K562 (cell line): ENCODE results near the gene SFXN3. TPM values are rescaled to one million over a fixed set of nuclear protein-coding genes. Genes with fewer than 3 reads are reported as not detected.
A peak's percentile ranks its signal among the peaks of the same experiment; 100 is the strongest.

ENCODE experiments used
- FIP1L1 ChIP-seq: fragments of 200-400 bp; formaldehyde crosslinking; IDR thresholded peaks from 2 replicates; pipeline ENCODE4 v1.6.1; 2018; ENCODE audit warnings: mild to moderate bottlenecking, low read depth, low read length; ENCODE audit not compliant: poor library complexity, severe bottlenecking
- FOXK1 ChIP-seq: sonication (generic); formaldehyde crosslinking; IDR thresholded peaks from 2 replicates; pipeline ENCODE4 v1.8.0; 2022; ENCODE audit warnings: missing genetic modification reagents, mild to moderate bottlenecking, borderline replicate concordance
- HMG20A ChIP-seq: fragments of 450-650 bp; formaldehyde crosslinking; conservative IDR thresholded peaks from 2 replicates; pipeline ENCODE4 v1.4.0; 2020; ENCODE audit warnings: mild to moderate bottlenecking, mixed read lengths
- MCM3 ChIP-seq: fragments of 450-650 bp; IDR thresholded peaks from 2 replicates; pipeline ENCODE4 v1.6.1; 2016
- MECOM ChIP-seq: fragments of 250-450 bp; sonication (Bioruptor Pico); IDR thresholded peaks from 2 replicates; pipeline ENCODE4 v1.8.0; 2022; ENCODE audit warnings: inconsistent platforms
- MEIS2 ChIP-seq: fragments of 450-650 bp; IDR thresholded peaks from 2 replicates; pipeline ENCODE4 v1.6.1; 2014; ENCODE audit warnings: mild to moderate bottlenecking; ENCODE audit not compliant: partially characterized antibody
- PURB ChIP-seq: sonication (generic); formaldehyde crosslinking; IDR thresholded peaks from 2 replicates; pipeline ENCODE4 v1.9.0; 2021; ENCODE audit warnings: low read depth, mild to moderate bottlenecking, missing genetic modification reagents
- SNIP1 ChIP-seq: fragments of 450-650 bp; IDR thresholded peaks from 2 replicates; pipeline ENCODE4 v1.7.1; 2017; ENCODE audit warnings: low read depth, mild to moderate bottlenecking
- SP2 ChIP-seq: IDR thresholded peaks from 2 replicates; pipeline ENCODE4 v1.6.1; 2011; ENCODE audit warnings: mild to moderate bottlenecking, low read depth, low read length, moderate library complexity; ENCODE audit not compliant: poor library complexity, severe bottlenecking; ENCODE audit errors: extremely low read depth
- STAT6 ChIP-seq: sonication (generic); formaldehyde crosslinking; IDR thresholded peaks from 2 replicates; pipeline ENCODE4 v1.8.1; 2023; ENCODE audit warnings: mild to moderate bottlenecking, missing genetic modification reagents
- TAF7 ChIP-seq: fragments of 450-650 bp; IDR thresholded peaks from 2 replicates; pipeline ENCODE4 v1.6.1; 2016; ENCODE audit warnings: missing genetic modification characterization, missing compliant biosample characterization
- TAL1 ChIP-seq: fragments of 450-650 bp; IDR thresholded peaks from 2 replicates; pipeline ENCODE4 v1.6.1; 2016; ENCODE audit warnings: mild to moderate bottlenecking
- TRIM28 ChIP-seq: fragments of 450-650 bp; IDR thresholded peaks from 2 replicates; pipeline ENCODE4 v1.6.1; 2017
- ZFP36 ChIP-seq: fragments of 150-350 bp; IDR thresholded peaks from 2 replicates; pipeline ENCODE4 v1.6.1; 2018; ENCODE audit warnings: low read length, low read depth; ENCODE audit not compliant: partially characterized antibody
- ZNF232 ChIP-seq: sonication (generic); formaldehyde crosslinking; IDR thresholded peaks from 2 replicates; pipeline ENCODE4 v1.8.0; 2022; ENCODE audit warnings: mild to moderate bottlenecking, missing genetic modification reagents
- ZNF316 ChIP-seq: fragments of 450-650 bp; IDR thresholded peaks from 2 replicates; pipeline ENCODE4 v1.6.1; 2016
- ZNF436 ChIP-seq: fragments of 250-450, 450-650 bp; sonication (Bioruptor Pico); formaldehyde crosslinking; IDR thresholded peaks from 2 replicates; pipeline ENCODE4 v1.7.0; 2020; ENCODE audit warnings: mild to moderate bottlenecking
- ZNF561 ChIP-seq: fragments of 450-650 bp; formaldehyde crosslinking; conservative IDR thresholded peaks from 2 replicates; pipeline ENCODE4 v1.4.0; 2020; ENCODE audit warnings: mild to moderate bottlenecking, moderate library complexity
- ZNF644 ChIP-seq: fragments of 200-800 bp; sonication (Bioruptor generic); IDR thresholded peaks from 2 replicates; pipeline ENCODE4 v1.6.1; 2016; ENCODE audit warnings: low read depth, missing genetic modification characterization, missing compliant biosample characterization
- ZNF717 ChIP-seq: fragments of 250-450 bp; sonication (Bioruptor Pico); IDR thresholded peaks from 2 replicates; pipeline ENCODE4 v1.5.0; 2021
- ZNF785 ChIP-seq: fragments of 250-450 bp; sonication (Bioruptor Pico); IDR thresholded peaks from 2 replicates; pipeline ENCODE4 v1.4.0; 2020; ENCODE audit warnings: mild to moderate bottlenecking
- polyA plus RNA-seq, 8 experiments: library from polyadenylated mRNA; depleted of rRNA in 4 of 8; stranded (reverse) in 5 of 8; unstranded in 3 of 8; fragments of >200 nt; fragmentation: Nextera tagmentation in 2 of 8; fragmentation: Illumina TruSeq in 1 of 8; extraction: Ambion mirVana in 2 of 8; extraction: Trizol in 1 of 8; gene quantifications; 2 replicates each; pipeline versions ENCODE4 v1.2.1 to v1.2.3, GENCODE V29; 2011 to 2014; ENCODE audit warnings: inconsistent platforms in 1 of 8, missing spikeins in 1 of 8
- total RNA-seq, 7 experiments: library from RNA; depleted of rRNA in 6 of 7; stranded (reverse); fragments of >200 nt in 6 of 7; fragmentation: Illumina TruSeq in 2 of 7; extraction: Trizol in 2 of 7; gene quantifications; 2 replicates each; pipeline versions ENCODE4 v1.2.1 to v1.2.3, GENCODE V29; 2011 to 2021; ENCODE audit warnings: low replicate concordance in 1 of 7
- TF ChIP-seq, protein P1 (sequence below): sonication (generic); formaldehyde crosslinking; IDR thresholded peaks from 2 replicates; pipeline ENCODE4 v1.9.0; 2022; ENCODE audit warnings: mild to moderate bottlenecking, missing genetic modification reagents
- TF ChIP-seq, protein P2 (sequence below): fragments of 250-450 bp; sonication (Bioruptor Pico); IDR thresholded peaks from 2 replicates; pipeline ENCODE4 v1.8.0; 2021; ENCODE audit warnings: moderate library complexity, mild to moderate bottlenecking, inconsistent platforms
- TF ChIP-seq, protein P3 (sequence below), 3 experiments: IDR thresholded peaks in 2 of 3; conservative IDR thresholded peaks in 1 of 3; 2 replicates each; pipeline ENCODE4 v1.5.1; 2011 to 2012; ENCODE audit warnings: low read length in 3 of 3, mild to moderate bottlenecking in 3 of 3, control low read depth in 2 of 3, improper control_type of control experiment in 1 of 3, inconsistent platforms in 1 of 3, low read depth in 1 of 3, mixed read lengths in 1 of 3, moderate library complexity in 1 of 3; ENCODE audit not compliant: insufficient read depth in 2 of 3

SFXN3 gene
- total and polyA plus RNA-seq, 9 of the 15 experiments (the other 6 are each of a cell fraction or from before 2014, with no cell fraction given): 0.24 to 4.6 (median 0.86) TPM

- TF ChIP-seq, protein P1, sequence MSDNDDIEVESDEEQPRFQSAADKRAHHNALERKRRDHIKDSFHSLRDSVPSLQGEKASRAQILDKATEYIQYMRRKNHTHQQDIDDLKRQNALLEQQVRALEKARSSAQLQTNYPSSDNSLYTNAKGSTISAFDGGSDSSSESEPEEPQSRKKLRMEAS (CRISPR knock-in tag): peak; percentile 91
- no peak for TF ChIP-seq ZNF316
- no peak for TF ChIP-seq ZNF232 (CRISPR knock-in tag)
- no peak for TF ChIP-seq HMG20A (CRISPR knock-in tag)
- no peak for TF ChIP-seq MCM3
- no peak for TF ChIP-seq STAT6 (CRISPR knock-in tag)
- TF ChIP-seq FIP1L1: no peak
- no peak for TF ChIP-seq ZNF785
- no peak for TF ChIP-seq ZNF436 (CRISPR knock-in tag)
- TF ChIP-seq ZFP36: no peak
- no peak for TF ChIP-seq FOXK1 (CRISPR knock-in tag)
- TF ChIP-seq TAL1: no peak
- 0 out of 2 replicates have a peak, but pooled peaks have one; percentile 34 for TF ChIP-seq TAF7 (tag)
- TF ChIP-seq ZNF644 (tag): no peak
- no peak for TF ChIP-seq PURB (CRISPR knock-in tag)
- TF ChIP-seq SNIP1: no peak
- TF ChIP-seq MEIS2: peak; percentile 30
- no peak for TF ChIP-seq ZNF561 (CRISPR knock-in tag)
- TF ChIP-seq, protein P2, sequence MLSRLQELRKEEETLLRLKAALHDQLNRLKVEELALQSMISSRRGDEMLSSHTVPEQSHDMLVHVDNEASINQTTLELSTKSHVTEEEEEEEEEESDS (CRISPR knock-in tag): no peak
- TF ChIP-seq ZNF717 (CRISPR knock-in tag): no peak
- peak; percentile 20 for TF ChIP-seq SP2
- TF ChIP-seq TRIM28: no peak
- no peak for TF ChIP-seq MECOM (CRISPR knock-in tag)
- TF ChIP-seq, protein P3, sequence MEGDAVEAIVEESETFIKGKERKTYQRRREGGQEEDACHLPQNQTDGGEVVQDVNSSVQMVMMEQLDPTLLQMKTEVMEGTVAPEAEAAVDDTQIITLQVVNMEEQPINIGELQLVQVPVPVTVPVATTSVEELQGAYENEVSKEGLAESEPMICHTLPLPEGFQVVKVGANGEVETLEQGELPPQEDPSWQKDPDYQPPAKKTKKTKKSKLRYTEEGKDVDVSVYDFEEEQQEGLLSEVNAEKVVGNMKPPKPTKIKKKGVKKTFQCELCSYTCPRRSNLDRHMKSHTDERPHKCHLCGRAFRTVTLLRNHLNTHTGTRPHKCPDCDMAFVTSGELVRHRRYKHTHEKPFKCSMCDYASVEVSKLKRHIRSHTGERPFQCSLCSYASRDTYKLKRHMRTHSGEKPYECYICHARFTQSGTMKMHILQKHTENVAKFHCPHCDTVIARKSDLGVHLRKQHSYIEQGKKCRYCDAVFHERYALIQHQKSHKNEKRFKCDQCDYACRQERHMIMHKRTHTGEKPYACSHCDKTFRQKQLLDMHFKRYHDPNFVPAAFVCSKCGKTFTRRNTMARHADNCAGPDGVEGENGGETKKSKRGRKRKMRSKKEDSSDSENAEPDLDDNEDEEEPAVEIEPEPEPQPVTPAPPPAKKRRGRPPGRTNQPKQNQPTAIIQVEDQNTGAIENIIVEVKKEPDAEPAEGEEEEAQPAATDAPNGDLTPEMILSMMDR (IDR thresholded peaks at IDR 0.05 in 2 of 3, conservative IDR thresholded peaks at IDR 0.05 in 1 of 3; ENCODE audit: insufficient read depth in 2 of 3, low read depth in 1 of 3, low read length in 3 of 3): no peak
These were observed 43.9 kb upstream of the SFXN3 start, which contains the start of the genes MRPL43 and TWNK (continued) for GRCh38 chr10:100986952-100987684.
